ENCODE results near the gene GPR135.
A peak's percentile ranks its signal among the peaks of the same experiment; 100 is the strongest.
"Not testable (repeated sequence)": the region's sequence is repeated elsewhere in the genome, so short reads cannot be mapped to it uniquely, and the experiment has no call there.

The GPR135 gene

DNA sequence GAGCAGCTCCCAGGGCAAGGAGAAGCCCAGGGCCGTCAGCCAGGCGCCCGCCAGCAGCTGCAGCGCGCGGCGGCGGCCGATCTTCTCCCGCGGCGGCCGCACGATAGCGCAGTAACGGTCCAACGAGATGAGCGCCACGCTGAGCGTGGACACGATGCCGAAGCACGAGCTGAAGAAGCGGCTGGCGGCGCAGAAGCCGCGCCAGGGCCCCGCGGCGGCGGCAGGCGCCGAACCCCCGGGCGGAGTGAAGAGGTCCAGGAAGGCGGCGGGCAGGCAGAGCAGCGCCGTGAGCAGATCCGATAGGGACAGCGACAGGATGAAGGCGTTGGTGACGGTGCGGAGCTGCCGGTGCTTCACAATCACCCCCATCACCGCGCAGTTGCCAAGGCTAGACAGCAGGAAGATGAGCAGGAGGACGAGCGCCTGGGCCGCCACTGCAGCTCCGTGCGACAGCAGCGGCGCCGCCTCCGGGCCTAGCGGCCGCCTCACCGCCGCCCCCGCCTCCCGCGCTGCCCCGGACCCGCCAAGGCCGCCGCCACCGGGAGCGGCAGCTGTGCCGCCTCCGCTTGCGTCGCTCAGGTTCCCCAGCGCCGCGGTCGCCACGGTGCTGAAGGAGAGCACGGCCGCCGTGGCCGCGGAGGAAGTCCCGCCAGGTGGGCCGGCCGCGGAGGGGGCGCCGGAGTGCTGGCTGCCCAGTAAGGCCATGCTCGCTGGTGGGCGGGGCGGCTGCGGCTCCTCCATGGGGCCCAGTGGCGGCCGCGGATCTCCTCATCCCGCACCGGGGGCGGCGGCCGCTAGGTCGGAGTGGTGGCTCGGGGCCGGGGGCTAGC is 479 bp downstream of the GPR135 start:
- no peak for DNase-seq

DNA sequence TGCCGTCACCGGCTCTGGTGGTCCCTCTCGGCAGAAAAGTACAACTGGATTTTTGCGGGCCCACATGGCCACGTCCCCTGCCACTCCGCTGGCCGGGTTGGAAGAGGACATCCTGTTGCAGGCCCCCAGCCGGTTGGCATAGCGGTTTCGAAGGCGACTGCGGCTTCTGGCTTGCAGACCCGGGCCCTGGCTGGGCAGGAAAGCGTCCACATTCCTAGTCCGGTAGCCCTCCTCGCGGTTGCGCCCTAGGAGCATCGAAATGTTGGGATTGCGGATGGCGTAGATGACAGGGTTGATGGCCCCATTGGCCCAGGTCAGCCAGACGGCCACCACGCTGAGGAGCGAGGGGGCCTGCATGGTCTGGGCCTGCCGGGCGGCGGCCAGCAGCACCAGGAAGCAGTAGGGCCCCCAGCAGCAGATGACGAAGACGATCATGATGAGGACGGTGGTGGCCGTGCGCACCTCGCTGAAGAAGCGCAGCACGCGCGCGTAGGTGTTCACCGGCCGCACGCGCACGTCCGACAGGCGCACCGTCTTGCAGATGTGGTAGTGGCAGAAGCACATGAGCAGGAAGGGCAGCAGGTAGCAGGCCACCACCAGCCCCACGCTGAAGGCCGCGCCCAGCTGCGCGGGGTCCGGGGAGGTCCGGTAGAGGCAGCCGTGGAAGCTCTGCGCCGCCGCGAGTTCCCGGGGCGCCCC is 1.2 kb downstream of the GPR135 start:
- DNase-seq: no peak

- no peak for DNase-seq
These were observed 3.3 kb downstream of the GPR135 start for GRCh38 chr14:59461891-59462290.

GRCh38 chr14:59460378-59460777 is 4.8 kb downstream of the GPR135 start:
- DNase-seq: no peak

DNA sequence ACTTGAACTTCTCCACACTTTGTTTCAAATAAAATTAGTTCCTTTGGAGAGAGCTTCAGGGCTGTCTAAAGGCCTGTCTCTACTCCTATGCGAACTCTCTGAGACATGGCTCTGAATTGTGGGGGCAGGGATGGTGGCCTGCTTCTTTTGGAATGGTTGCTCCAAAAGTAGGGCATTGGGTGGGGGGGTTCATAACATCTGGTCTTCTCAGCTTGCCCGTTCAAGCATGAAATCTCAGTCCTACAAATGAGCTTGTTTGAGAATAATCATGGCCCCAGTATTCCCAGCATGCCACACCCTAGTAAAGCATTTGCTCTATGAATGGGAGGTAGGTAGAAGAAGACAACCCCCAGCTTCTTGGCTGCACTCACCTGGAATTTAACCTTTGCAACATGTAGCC is 6.7 kb downstream of the GPR135 start:
- peak; percentile 46 for DNase-seq

- DNase-seq: no peak
These were observed 9.8 kb downstream of the GPR135 start for GRCh38 chr14:59455411-59455810.

- DNase-seq: no peak
These were observed 11.0 kb downstream of the GPR135 start for GRCh38 chr14:59454139-59454538.

GRCh38 chr14:59451849-59452248 is 13.3 kb downstream of the GPR135 start:
- no peak for DNase-seq

DNA sequence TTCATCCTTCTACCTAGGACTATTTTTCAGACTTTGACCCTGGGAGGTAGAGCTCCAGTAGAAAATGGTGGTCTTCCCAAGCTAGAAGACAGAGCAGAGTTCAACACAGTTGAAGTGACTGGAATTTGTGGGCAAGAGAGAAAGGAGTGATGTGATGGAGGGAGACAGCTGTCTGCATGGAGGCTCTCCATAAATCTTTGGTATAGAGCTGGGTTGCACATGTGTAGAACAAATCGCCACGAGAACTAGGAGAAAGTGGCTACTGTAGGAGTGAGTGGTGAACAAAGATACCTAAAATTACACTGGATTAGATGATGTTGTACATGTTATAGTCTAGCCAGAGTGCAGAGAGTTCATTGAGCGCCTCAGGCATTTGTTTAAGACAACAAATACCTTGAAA is 14.5 kb downstream of the GPR135 start:
- no peak for DNase-seq

GRCh38 chr14:59448673-59449072 is 16.5 kb downstream of the GPR135 start:
- DNase-seq: not testable (repeated sequence)

DNA sequence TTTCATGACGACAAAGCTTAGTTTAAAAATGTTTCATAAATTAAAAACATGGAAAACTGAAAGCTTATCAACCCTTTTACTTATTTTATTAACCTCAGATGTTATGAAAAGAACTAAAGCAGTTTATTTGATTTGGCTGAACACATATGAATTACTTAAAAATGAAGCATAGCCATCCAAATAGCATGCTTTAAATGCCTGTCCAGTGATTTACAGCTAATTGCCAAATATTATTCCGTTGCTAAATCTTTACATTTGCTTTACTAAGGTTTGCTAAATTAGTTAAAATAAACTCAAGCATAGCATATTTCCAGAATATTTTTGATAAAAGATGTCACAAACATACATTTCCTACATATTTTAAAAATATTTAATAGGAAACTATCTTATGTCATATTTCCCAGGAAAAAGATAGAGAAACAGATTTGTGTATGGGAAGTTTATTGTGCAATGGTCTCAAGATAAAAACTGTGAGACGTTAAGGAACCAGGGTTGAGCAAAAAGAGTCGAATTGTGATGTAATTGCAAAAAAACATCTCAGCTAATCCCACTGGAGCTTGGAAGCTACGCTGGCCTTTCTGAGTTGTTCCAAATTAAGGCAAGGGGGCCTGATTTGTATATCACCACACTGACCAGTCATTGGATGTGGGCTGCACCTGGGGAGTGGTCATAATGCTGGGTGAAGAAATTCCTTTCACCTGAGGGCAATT is 25.8 kb downstream of the GPR135 start:
- DNase-seq: no peak

DNA sequence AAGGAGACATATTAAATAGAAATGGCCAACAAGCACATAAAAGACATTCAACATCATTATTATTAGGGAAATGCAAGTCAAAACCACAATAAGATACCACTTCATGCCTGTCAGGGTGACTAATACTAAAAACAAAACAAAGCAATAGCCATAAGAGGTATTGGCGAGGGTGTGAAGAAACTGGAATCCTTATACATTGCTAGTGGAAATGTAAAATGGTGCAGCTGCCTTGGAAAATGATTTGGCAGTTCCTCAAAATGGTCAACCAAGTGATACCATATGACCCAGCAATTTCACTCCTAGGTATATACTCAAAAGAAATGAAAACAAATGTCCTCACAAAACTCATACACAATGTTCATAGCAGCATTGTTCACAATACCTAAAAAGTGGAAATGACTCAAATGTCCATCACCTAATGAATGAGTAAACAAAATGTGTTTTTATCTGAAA is 27.0 kb downstream of the GPR135 start:
- DNase-seq: no peak

DNA sequence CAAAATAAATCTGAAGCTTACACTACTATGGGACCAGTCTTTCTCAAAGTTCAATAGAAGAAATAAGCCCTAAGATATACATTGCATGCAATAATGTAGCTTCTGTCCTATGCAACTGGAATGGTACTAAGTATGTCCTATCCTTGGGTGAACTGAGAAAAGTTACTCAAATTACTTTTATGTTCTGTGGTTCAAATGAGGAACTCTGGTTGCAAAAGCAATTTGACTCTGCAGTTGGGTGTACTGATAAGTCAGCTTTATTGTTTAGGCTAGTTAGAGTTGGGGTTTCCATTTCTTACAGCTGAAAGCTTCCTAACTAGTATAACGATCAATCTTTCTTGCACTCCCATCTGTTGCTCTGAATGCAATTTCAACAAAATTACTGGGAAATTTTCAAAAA is 29.2 kb downstream of the GPR135 start:
- no peak for DNase-seq

GRCh38 chr14:59435101-59435500 is 30.1 kb downstream of the GPR135 start:
- no peak for DNase-seq

DNA sequence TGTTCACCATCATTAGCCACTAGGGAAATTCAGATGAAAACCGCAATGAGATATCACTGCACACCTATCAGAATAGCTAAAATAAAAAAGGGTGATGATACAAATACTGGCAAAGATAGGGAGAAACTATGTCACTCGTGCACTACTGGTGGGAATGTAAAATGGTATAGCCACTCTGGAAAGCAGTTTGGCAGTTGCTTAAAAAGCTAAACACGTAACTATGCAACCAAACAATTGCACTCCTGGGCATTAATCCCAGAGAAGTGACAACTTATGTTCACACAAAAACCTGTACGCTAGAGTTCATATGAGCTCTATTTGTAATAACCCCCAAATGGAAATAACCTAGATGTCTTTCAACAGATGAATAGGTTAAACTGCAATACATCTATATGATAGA is 35.4 kb downstream of the GPR135 start:
- no peak for DNase-seq

GRCh38 chr14:59428581-59429012 is 36.6 kb downstream of the GPR135 start:
- no peak for DNase-seq

GRCh38 chr14:59427653-59428580 is 37.3 kb downstream of the GPR135 start:
- no peak for DNase-seq

GRCh38 chr14:59425322-59425935 is 39.8 kb downstream of the GPR135 start:
- no peak for DNase-seq

DNA sequence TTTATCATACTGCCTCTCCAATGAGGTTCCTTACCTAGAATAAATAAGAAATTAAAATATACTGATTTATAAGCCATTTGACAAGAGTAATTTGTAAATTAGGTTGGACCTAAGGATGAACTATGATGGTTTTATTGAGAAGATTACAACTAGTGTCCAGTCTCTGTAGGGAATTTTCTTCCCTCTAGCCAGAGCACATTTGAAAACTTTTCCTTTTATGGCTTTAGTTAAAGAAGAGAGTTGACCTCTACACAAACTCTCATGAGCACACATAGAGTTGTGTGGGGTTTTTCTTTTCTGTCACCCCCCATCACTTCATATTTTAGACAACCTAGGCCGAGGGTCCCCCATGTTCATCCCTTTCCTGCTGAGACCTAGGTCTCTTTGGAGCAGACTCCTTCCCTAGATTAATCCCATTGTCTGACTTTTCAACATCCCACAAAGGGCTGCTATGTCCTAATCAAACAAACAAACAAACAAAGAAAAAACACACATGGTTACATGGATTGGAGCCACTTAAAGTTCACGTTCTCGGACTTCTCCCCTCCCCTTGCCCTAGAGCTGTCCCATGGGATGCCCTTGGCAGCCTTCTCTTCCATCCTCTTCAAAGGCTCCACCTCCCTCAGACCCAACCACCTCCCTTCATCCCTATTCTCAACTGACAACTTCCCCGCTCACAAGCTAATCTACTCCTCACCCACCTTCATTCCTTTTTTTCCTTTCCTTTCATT is 40.7 kb downstream of the GPR135 start:
- no peak for DNase-seq

DNA sequence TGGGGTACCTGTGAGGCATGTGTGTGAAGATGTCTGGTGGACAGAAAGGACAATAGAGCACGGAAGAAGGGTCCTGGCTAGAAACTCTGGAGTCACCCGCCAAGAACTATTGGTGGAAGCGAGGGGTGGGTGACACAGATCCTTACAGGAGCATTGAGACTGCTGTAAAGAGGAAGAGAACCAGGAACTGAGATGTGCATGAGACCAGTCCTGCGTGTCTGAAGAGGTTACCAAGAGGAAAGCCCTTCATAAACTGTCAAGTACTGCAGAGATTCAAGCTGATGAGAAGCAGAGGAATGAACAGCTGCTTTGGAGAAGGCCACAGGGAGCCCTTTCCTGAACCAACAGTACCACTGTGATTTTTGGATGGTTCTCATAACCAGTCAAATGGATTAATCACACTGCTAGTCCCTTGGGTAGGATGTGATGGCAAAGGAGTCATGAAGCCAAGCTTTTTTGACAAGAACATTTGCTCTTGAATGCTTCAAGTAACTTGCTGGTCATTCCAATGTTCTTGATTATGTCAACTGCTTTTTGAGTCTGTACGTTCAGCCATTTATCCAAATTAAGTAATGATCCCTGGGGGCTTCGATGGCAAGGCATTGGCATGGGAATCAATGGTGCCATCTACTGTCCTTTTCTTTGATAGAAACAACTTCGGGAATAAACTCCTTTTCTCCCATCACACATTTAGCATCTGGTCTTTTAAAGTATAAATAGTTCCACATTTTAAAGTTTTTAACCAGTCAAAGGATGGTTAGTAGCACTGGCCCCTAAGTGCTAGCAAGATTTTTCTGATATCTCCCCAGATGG is 42.9 kb downstream of the GPR135 start:
- peak; percentile 53 for DNase-seq

All from NCI-H524 treated with DMSO at 0.1 percent for 48 hours (cell line).